HT-29 (cell line): ENCODE measurements around the gene ATG2B. TPM values are rescaled to one million over a fixed set of nuclear protein-coding genes. Genes with fewer than 3 reads are reported as not detected.
"Not testable (repeated sequence)": the region's sequence is repeated elsewhere in the genome, so short reads cannot be mapped to it uniquely, and the experiment has no call there.

Source experiments
- DNase-seq: peaks from one replicate; pipeline ENCODE4 v3.0.0-alpha.2; 2015; ENCODE audit warnings: low spot score
- total RNA-seq: library from RNA; depleted of rRNA; stranded (reverse); fragments of >200 nt; shearing (Covaris generic); gene quantifications from 2 replicates; pipeline ENCODE4 v1.2.3, GENCODE V29; 2014

Gene ATG2B
- total RNA-seq, 1 experiment from 2014 or later: 5.8 TPM

DNA sequence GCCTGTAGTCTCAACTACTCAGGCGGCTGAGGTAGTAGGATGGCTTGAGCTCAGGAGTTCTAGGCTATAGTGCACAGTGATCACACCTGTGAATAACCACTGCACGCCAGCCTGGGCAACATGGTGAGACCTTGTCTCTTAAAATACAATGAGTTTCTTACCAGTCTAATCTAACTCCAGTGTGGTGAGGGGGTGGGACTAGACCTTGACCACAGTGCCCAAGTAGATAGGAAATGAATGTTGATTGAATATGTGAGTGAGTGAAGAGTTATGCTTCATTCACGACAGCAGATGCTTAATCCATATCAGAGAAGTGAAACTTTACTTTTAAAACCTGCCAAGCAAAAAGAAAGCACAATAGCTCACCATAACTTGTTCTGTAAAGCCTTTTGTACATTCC, 17.6 kb upstream of the ATG2B start:
- no peak for DNase-seq

DNA sequence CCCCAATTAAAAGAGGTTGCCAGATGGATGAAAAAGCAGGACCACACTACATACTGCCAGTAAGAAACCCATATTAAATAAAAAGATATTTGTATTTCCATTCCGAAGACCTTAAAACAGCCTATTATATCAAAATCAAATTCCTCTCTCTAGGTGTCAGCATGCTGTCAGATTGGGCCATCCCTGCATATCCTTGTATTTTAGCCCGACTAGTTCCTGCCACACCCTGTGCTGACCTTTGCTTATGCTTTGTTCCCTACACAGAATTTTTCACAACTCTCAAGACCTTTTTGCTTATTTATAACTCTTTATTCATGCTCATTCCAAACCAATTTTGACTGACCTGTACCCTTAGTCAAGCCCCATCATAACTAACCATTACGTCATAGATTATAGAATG, 13.0 kb upstream of the ATG2B start:
- DNase-seq: no peak

DNA sequence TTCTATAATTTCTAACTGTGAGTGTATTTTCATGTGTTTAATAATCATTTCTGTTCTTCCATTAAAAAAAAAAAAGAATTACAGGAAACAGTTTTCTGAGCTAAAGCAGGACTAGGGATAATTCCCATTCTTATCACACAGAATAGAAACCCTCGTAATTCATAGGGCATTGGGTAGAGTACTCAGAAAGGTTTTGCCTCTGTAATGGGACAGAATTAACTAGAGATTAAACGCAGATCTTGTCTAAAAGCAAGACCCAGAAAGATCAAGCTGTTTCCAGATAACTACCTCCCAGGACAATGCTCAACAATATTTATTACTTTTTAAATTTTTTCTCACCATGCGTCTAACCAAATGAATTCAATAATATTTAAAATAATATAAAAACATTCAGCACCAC, 10.4 kb upstream of the ATG2B start:
- no peak for DNase-seq

DNA sequence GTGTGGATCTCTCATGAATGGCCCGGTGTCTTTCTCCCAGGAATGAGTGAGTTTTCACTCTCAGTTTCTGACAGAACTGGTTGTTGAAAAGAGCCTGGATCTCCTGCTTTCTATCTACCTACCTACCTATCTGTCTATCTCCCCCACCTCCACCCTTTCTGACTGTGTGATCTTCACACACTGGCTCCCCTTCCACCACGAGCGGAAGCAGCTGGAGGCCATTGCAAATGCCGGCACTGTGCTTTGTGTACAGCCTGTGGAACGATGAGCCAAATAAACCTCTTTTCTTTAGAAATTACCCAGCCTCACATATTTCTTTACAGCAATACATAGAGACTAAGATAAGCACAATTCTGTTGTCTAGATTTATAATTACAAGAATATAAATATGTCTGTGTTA, 7.4 kb upstream of the ATG2B start:
- DNase-seq: no peak

DNA sequence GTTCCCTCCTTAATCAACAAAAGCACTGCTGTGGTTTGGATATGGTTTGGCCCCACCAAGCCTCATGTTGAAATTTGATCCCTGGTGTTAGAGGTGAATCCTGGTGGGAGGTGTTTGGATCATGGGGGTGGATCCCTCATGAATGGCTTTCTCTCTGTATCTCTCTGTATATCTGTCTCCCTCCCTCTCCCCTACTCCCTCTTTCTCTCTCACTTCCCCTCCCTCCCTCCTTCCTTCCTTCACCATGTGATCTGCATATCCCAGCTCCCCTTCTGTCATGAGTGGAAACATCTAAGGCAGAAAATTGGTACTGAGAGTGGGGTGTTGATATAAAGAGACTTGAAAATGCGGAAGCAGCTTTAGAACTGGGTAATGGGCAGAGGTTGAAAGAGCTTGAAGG, 5.4 kb upstream of the ATG2B start:
- no peak for DNase-seq

DNA sequence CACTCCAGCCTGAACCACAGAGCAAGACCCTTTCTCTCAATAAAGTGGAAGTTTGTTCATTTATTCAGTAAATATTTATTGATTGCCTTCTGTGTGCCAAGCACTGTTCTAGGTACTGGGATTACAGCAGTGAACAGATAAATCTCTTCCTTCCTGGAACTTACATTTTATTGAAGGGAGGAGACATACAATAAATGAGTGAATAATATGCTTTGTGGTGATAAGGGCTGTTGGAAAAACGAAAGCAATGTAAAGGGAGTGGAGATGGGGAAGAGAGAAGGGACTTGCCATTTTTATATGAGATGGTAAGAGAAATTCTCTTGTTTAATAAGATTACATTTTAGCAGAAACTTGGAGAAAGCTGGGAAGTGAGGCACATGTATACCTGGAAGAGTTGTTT, 1.8 kb upstream of the ATG2B start:
- DNase-seq: no peak

DNA sequence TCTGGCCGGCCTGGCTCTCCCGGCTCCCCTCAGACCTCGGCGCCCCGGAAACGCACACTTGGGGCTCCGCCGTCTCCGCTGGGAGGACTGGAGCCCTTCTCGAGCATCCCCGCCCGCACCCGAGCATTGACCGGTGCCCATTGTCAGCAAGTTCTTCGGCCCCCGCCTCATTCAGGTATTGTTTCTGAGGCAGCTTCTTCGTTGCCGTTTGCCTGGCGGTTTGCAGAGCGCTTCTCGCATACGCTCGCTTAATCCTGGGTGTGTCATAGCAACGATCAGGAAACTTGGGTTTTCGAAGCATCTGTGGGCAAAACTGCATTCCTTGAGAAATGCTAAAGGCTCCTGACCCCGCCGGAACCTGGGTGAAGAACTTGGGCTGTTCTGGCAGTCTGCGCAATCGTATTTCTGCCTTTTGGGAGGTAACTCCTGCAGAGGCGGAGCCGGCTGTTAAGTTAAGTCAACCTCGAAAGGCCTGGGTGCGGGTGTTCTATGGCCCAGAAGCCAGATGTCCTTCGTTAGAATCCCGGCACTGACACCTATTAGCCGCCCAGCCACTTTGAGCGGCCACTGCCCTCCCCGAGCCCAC, 703 bp upstream of the ATG2B start:
- DNase-seq: peak; percentile 52

- DNase-seq: peak; percentile 61
Observed at GRCh38 chr14:96362071-96362964, 823 bp downstream of the ATG2B start.

GRCh38 chr14:96359959-96360358, 3.2 kb downstream of the ATG2B start:
- DNase-seq: no peak

- DNase-seq: no peak
Observed at GRCh38 chr14:96357216-96357615, 5.9 kb downstream of the ATG2B start.

DNA sequence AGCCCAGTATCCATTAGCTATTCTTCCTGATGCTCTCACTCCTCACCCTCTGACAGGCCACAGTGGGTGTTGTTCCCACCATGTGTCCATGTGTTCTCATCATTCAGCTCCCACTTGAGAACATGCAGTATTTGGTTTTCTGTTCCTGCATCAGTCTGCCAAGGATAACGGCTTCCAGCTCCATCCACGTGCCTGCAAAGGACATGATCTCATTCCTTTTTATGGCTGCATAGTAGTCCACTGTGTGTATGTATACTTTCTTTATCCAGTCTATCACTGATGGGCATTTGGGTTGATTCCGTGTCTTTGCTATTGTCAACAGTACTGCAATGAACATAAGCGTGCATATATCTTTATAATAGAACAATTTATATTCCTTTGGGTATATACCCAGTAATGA, 8.9 kb downstream of the ATG2B start:
- DNase-seq: no peak

DNA sequence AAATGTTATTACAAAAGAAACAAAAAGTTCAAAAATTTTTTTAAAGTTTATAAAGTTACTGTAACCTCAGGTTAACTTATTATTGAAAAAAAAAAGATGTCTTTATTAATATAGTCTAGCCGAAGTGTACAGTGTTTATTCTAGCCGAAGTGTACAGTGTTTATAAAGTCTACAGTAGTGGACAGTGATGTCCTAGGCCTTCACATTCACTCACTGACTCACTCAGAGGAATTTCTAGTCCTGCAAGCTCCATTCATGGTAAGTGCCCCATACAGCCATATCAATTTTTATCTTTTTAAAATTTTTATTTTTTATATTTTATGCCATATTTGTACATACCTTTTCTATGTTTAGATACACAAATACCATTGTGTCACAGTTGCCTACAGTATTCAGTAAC, 10.4 kb downstream of the ATG2B start:
- DNase-seq: no peak

GRCh38 chr14:96351986-96352385, 11.2 kb downstream of the ATG2B start:
- no peak for DNase-seq

DNA sequence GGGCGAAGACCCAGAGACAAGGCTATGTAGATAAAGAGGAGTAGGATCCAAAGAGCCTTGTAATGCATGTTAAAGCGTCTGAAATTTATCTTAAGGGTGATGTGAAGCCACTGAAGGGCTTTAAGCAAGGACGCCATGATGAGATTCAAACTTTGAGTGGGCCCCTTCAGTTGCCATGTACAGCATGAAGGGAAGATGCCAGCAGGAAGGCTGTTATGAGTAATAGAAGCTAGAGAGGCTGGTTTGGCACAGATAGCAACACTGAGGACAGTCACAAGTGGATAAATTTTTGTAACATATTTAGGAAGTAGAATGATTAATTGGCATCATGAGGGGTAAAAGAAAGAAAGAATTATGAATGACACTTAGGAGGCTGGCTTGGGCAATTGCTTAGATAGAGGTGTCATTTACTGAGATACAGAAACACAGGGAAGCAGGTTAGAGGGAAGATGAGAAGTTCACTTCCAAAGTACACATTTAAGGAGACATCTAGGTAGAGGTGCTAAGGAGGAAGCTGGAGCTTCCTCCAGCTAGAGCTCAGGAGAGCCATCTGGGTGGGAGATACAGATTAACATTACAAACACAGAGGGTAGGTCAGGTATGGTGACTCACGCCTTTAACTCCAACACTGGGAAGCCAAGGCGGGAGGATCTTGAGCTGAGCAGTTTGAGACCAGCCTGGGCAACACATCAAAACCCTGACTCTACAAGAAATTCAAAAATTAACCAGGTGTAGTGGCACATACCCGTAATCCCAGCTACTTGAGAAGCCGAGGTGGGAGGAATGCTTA, 13.7 kb downstream of the ATG2B start:
- DNase-seq: no peak

GRCh38 chr14:96347957-96348356, 15.2 kb downstream of the ATG2B start:
- DNase-seq: not testable (repeated sequence)

- DNase-seq: no peak
Observed at GRCh38 chr14:96345669-96346068, 17.5 kb downstream of the ATG2B start.

- no peak for DNase-seq
Observed at GRCh38 chr14:96341323-96341722, 21.8 kb downstream of the ATG2B start.

- DNase-seq: no peak
Observed at GRCh38 chr14:96338551-96338950, 24.6 kb downstream of the ATG2B start.

GRCh38 chr14:96324219-96324618, 38.9 kb downstream of the ATG2B start:
- DNase-seq: no peak

GRCh38 chr14:96320605-96321004, 42.5 kb downstream of the ATG2B start:
- DNase-seq: no peak

GRCh38 chr14:96318836-96319235, 44.3 kb downstream of the ATG2B start:
- no peak for DNase-seq

GRCh38 chr14:96316087-96316486, 47.1 kb downstream of the ATG2B start:
- no peak for DNase-seq
